ENCODE results near the gene GRIK2. TPM values are rescaled to one million over a fixed set of nuclear protein-coding genes. Genes with fewer than 3 reads are reported as not detected.

GRIK2 gene
- total RNA-seq, 1 donor from 2014 or later: 2.5 TPM

- no peak for FAIRE-seq
- Histone ChIP-seq H3K4me1 (ENCODE audit: insufficient read depth, low read length) (no peaks in the 10 kb centered on the region), H3K27me3 (ENCODE audit: insufficient read depth, low read length) (no peaks in the 10 kb centered on the region), H3K36me3 (ENCODE audit: insufficient read depth, low read length) (no peaks in the 10 kb centered on the region), H3K79me2 (ENCODE audit: insufficient read depth, low read length) (no peaks in the 10 kb centered on the region), H2AFZ (ENCODE audit: low read depth, low read length) (no peak overlapping the region), H3K9me3 (ENCODE audit: insufficient read depth, low read depth, low read length) (no peaks in the 10 kb centered on the region), H3K4me2 (ENCODE audit: low read length) (no peak overlapping the region), H3K27ac (ENCODE audit: low read depth, low read length) (no peak overlapping the region), H4K20me1 (ENCODE audit: insufficient read depth, low read length) (no peaks in the 10 kb centered on the region), H3K9ac (ENCODE audit: low read length) (no peak overlapping the region), H3K4me3 (ENCODE audit: insufficient read depth, low read depth, low read length) (no peak overlapping the region)
- Mint-ChIP-seq H3K4me3 (ENCODE audit: unreplicated experiment) (no peak overlapping the region), H3K27me3 (ENCODE audit: low read depth, unreplicated experiment) (no peaks in the 10 kb centered on the region), H3K4me1 (ENCODE audit: low read depth, unreplicated experiment) (no peaks in the 10 kb centered on the region), H3K36me3 (ENCODE audit: low read depth, unreplicated experiment) (no peaks in the 10 kb centered on the region), H3K9me3 (ENCODE audit: unreplicated experiment) (no peaks in the 10 kb centered on the region), H3K27ac (ENCODE audit: unreplicated experiment) (no peak overlapping the region)
- no peak for DNase-seq (ENCODE audit: low read depth)
- TF ChIP-seq CTCF (IDR thresholded peaks at IDR 0.05; ENCODE audit: insufficient read depth, low read depth, low read length) (no peak), EZH2 (IDR thresholded peaks at IDR 0.05; ENCODE audit: insufficient read depth, low read length) (no peak)
Measured at GRCh38 chr6:101853231-101854085, 459.9 kb downstream of the GRIK2 start.

GRCh38 chr6:101876431-101876830 is 482.9 kb downstream of the GRIK2 start:
- no peaks in the 10 kb centered on the region for H3K27me3 ChIP-seq (ENCODE audit: insufficient read depth, low read length)
- H3K4me1 ChIP-seq (ENCODE audit: insufficient read depth, low read length): no peaks in the 10 kb centered on the region
- Mint-ChIP-seq H3K36me3 (ENCODE audit: low read depth, unreplicated experiment) (no peaks in the 10 kb centered on the region), H3K4me1 (ENCODE audit: low read depth, unreplicated experiment) (no peaks in the 10 kb centered on the region), H3K27me3 (ENCODE audit: low read depth, unreplicated experiment) (no peaks in the 10 kb centered on the region), H3K9me3 (ENCODE audit: unreplicated experiment) (no peaks in the 10 kb centered on the region), H3K27ac (ENCODE audit: unreplicated experiment) (no peak overlapping the region), H3K4me3 (ENCODE audit: unreplicated experiment) (no peak overlapping the region)
- no peak overlapping the region for H3K4me2 ChIP-seq (ENCODE audit: low read length)
- H3K4me3 ChIP-seq (ENCODE audit: insufficient read depth, low read depth, low read length): no peak overlapping the region
- no peaks in the 10 kb centered on the region for H3K9me3 ChIP-seq (ENCODE audit: insufficient read depth, low read depth, low read length)
- H4K20me1 ChIP-seq (ENCODE audit: insufficient read depth, low read length): no peaks in the 10 kb centered on the region
- DNase-seq (ENCODE audit: low read depth) (no peak), FAIRE-seq (no peak)
- no peak for TF ChIP-seq EZH2 (IDR thresholded peaks at IDR 0.05; ENCODE audit: insufficient read depth, low read length)
- H3K9ac ChIP-seq (ENCODE audit: low read length): no peak overlapping the region
- no peaks in the 10 kb centered on the region for H3K36me3 ChIP-seq (ENCODE audit: insufficient read depth, low read length)
- H3K79me2 ChIP-seq (ENCODE audit: insufficient read depth, low read length): no peaks in the 10 kb centered on the region
- H2AFZ ChIP-seq (ENCODE audit: low read depth, low read length): no peak overlapping the region
- H3K27ac ChIP-seq (ENCODE audit: low read depth, low read length): no peak overlapping the region

- no peaks in the 10 kb centered on the region for H3K9me3 Mint-ChIP-seq (ENCODE audit: unreplicated experiment)
- no peak overlapping the region for H3K4me2 ChIP-seq (ENCODE audit: low read length)
- no peaks in the 10 kb centered on the region for H4K20me1 ChIP-seq (ENCODE audit: insufficient read depth, low read length)
- FAIRE-seq (no peak), DNase-seq (ENCODE audit: low read depth) (no peak)
- H3K27ac ChIP-seq (ENCODE audit: low read depth, low read length): no peak overlapping the region
- H3K36me3 ChIP-seq (ENCODE audit: insufficient read depth, low read length): no peaks in the 10 kb centered on the region
- H3K27ac Mint-ChIP-seq (ENCODE audit: unreplicated experiment): no peak overlapping the region
- no peak for TF ChIP-seq CTCF (IDR thresholded peaks at IDR 0.05; ENCODE audit: insufficient read depth, low read depth, low read length)
- H3K4me3 Mint-ChIP-seq (ENCODE audit: unreplicated experiment): no peak overlapping the region
- H3K79me2 ChIP-seq (ENCODE audit: insufficient read depth, low read length): no peaks in the 10 kb centered on the region
- H2AFZ ChIP-seq (ENCODE audit: low read depth, low read length): no peak overlapping the region
- H3K27me3 ChIP-seq (ENCODE audit: insufficient read depth, low read length): no peaks in the 10 kb centered on the region
- no peaks in the 10 kb centered on the region for H3K9me3 ChIP-seq (ENCODE audit: insufficient read depth, low read depth, low read length)
- H3K9ac ChIP-seq (ENCODE audit: low read length): no peak overlapping the region
- H3K4me1 Mint-ChIP-seq (ENCODE audit: low read depth, unreplicated experiment): peaks cover 2% of the 10 kb centered on the region
- no peaks in the 10 kb centered on the region for H3K27me3 Mint-ChIP-seq (ENCODE audit: low read depth, unreplicated experiment)
- H3K4me1 ChIP-seq (ENCODE audit: insufficient read depth, low read length): no peaks in the 10 kb centered on the region
- H3K4me3 ChIP-seq (ENCODE audit: insufficient read depth, low read depth, low read length): no peak overlapping the region
- H3K36me3 Mint-ChIP-seq (ENCODE audit: low read depth, unreplicated experiment): no peaks in the 10 kb centered on the region
Measured at GRCh38 chr6:101878554-101879276, 485.2 kb downstream of the GRIK2 start.
